HepG2 (cell line): ENCODE results near the gene SIMC1. TPM values are rescaled to one million over a fixed set of nuclear protein-coding genes. Genes with fewer than 3 reads are reported as not detected.

Experiments
- CENPX ChIP-seq: sonication (generic); formaldehyde crosslinking; IDR thresholded peaks from 2 replicates; pipeline ENCODE4 v1.9.0; 2021; ENCODE audit warnings: mild to moderate bottlenecking, missing genetic modification reagents, moderate library complexity
- EP300 ChIP-seq, 3 experiments: sonication (generic) in 1 of 3; formaldehyde crosslinking in 1 of 3; IDR thresholded peaks; 2 replicates each; pipeline versions ENCODE4 v1.5.1 to v1.6.1; 2011 to 2020; ENCODE audit warnings: low read depth in 2 of 3, low read length in 2 of 3, borderline replicate concordance in 1 of 3, improper control_type of control experiment in 1 of 3, mild to moderate bottlenecking in 1 of 3, missing genetic modification reagents in 1 of 3, moderate library complexity in 1 of 3
- JUN ChIP-seq: sonication (generic); formaldehyde crosslinking; IDR thresholded peaks from 2 replicates; pipeline ENCODE4 v1.4.0; 2020; ENCODE audit warnings: mild to moderate bottlenecking, missing genetic modification reagents
- KDM2A ChIP-seq: sonication (generic); formaldehyde crosslinking; IDR thresholded peaks from 2 replicates; pipeline ENCODE4 v1.4.0; 2020; ENCODE audit warnings: low read depth, missing genetic modification reagents, borderline replicate concordance
- MBD4 ChIP-seq: IDR thresholded peaks from 2 replicates; pipeline ENCODE4 v1.6.1; 2012; ENCODE audit warnings: low read length, inconsistent platforms, borderline replicate concordance
- NFKBIZ ChIP-seq: IDR thresholded peaks from 2 replicates; pipeline ENCODE4 v1.6.1; 2018; ENCODE audit warnings: missing genetic modification reagents, missing compliant biosample characterization
- RBAK ChIP-seq: sonication (generic); formaldehyde crosslinking; IDR thresholded peaks from 2 replicates; pipeline ENCODE4 v1.5.1; 2020; ENCODE audit warnings: mild to moderate bottlenecking, missing genetic modification reagents
- ZNF326 ChIP-seq: sonication (generic); formaldehyde crosslinking; IDR thresholded peaks from 2 replicates; pipeline ENCODE4 v1.4.0; 2020; ENCODE audit warnings: missing genetic modification reagents, borderline replicate concordance
- ZNF550 ChIP-seq: sonication (generic); formaldehyde crosslinking; IDR thresholded peaks from 2 replicates; pipeline ENCODE4 v1.4.0; 2020; ENCODE audit warnings: mild to moderate bottlenecking, missing genetic modification reagents, borderline replicate concordance
- ZNF563 ChIP-seq: sonication (generic); formaldehyde crosslinking; IDR thresholded peaks from 2 replicates; pipeline ENCODE4 v1.8.0; 2022; ENCODE audit warnings: mild to moderate bottlenecking, moderate library complexity, missing genetic modification reagents
- ZNF674 ChIP-seq: sonication (generic); formaldehyde crosslinking; IDR thresholded peaks from 2 replicates; pipeline ENCODE4 v1.5.0; 2020; ENCODE audit warnings: low read depth, mild to moderate bottlenecking, missing genetic modification reagents
- ZNF761 ChIP-seq: sonication (generic); formaldehyde crosslinking; conservative IDR thresholded peaks from 2 replicates; pipeline ENCODE4 v1.4.0; 2020; ENCODE audit warnings: mild to moderate bottlenecking, missing genetic modification reagents
- ZNF780A ChIP-seq: sonication (generic); formaldehyde crosslinking; IDR thresholded peaks from 2 replicates; pipeline ENCODE4 v1.8.0; 2022; ENCODE audit warnings: mild to moderate bottlenecking, missing genetic modification reagents, moderate library complexity
- ZSCAN29 ChIP-seq: sonication (generic); formaldehyde crosslinking; conservative IDR thresholded peaks from 2 replicates; pipeline ENCODE4 v1.4.0; 2020; ENCODE audit warnings: mild to moderate bottlenecking, missing genetic modification reagents
- polyA plus RNA-seq, 8 experiments: library from polyadenylated mRNA; depleted of rRNA in 3 of 8; stranded (reverse) in 7 of 8; unstranded in 1 of 8; fragments of >200 nt; fragmentation: Illumina TruSeq in 4 of 8; extraction: Trizol in 4 of 8; gene quantifications; 2 replicates each; pipeline versions ENCODE4 v1.2.1 to v1.2.3, GENCODE V29; 2011 to 2016; ENCODE audit warnings: low read depth in 4 of 8, missing spikeins in 1 of 8, mixed read lengths in 1 of 8; ENCODE audit not compliant: insufficient read depth in 1 of 8
- total RNA-seq, 5 experiments: library from RNA; depleted of rRNA; stranded (reverse); fragments of >200 nt; fragmentation: Illumina TruSeq; extraction: Trizol; gene quantifications; 2 replicates each; pipeline ENCODE4 v1.2.3, GENCODE V29; 2016; ENCODE audit warnings: low read depth in 1 of 5
- TF ChIP-seq, protein P1 (sequence below): sonication (generic); formaldehyde crosslinking; conservative IDR thresholded peaks from 2 replicates; pipeline ENCODE4 v1.4.0; 2020; ENCODE audit warnings: mild to moderate bottlenecking, missing genetic modification reagents, moderate library complexity
- TF ChIP-seq, protein P2 (sequence below): sonication (generic); formaldehyde crosslinking; IDR thresholded peaks from 2 replicates; pipeline ENCODE4 v1.5.0; 2020; ENCODE audit warnings: mild to moderate bottlenecking, low read depth, missing genetic modification reagents, borderline replicate concordance
- TF ChIP-seq, protein P3 (sequence below): sonication (generic); formaldehyde crosslinking; IDR thresholded peaks from 2 replicates; pipeline ENCODE4 v1.9.0; 2021; ENCODE audit warnings: missing genetic modification reagents, mild to moderate bottlenecking, borderline replicate concordance
- TF ChIP-seq, protein P4 (sequence below): sonication (generic); formaldehyde crosslinking; IDR thresholded peaks from 2 replicates; pipeline ENCODE4 v1.4.0; 2020; ENCODE audit warnings: missing genetic modification reagents, mild to moderate bottlenecking, borderline replicate concordance

Gene SIMC1
- total and polyA plus RNA-seq, 2 of the 13 experiments (the other 11 are each of a cell fraction or from before 2014, with no cell fraction given): 5.4 to 6.8 TPM

DNA sequence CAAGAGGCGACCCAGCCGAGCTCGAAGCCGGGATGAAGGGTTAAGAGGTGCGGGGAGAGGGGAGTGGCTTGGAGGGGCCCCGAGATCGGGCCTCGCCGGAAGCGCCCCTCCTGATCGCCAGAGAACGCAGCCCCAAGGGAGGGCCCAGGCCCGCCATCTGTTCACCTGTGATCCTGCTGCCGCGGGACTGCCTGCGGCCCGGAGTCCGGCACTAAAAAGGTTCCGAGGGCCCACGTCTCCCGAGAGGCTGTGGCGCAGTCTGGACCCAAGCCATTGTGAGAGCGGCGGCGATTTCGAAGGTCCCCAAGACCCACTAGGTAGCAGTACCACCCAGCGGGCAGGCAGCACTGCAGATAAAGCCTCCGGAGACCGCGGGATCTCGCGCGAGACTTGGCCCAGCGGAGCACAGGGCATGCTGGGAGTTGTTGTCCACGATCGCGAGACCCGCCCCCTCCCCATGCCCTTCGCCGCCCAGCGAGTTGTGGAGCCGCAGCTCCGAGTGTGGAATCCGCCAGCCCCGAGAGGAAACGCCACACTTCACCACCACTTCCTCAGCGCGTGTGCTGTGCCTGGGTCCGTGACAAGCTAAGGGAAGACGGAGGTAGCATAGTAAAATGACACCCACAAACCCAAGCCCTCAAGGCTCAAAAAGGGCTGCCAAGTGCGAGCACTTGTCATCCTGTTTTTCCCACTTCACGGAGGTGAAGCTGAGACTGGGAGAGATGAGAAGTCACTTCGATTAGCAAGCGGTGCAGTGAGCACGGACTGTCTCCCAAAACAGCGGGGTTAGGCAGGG lies 123.4 kb downstream of the SIMC1 start, which contains the start of gene KIAA1191 (continued):
- TF ChIP-seq, protein P1, sequence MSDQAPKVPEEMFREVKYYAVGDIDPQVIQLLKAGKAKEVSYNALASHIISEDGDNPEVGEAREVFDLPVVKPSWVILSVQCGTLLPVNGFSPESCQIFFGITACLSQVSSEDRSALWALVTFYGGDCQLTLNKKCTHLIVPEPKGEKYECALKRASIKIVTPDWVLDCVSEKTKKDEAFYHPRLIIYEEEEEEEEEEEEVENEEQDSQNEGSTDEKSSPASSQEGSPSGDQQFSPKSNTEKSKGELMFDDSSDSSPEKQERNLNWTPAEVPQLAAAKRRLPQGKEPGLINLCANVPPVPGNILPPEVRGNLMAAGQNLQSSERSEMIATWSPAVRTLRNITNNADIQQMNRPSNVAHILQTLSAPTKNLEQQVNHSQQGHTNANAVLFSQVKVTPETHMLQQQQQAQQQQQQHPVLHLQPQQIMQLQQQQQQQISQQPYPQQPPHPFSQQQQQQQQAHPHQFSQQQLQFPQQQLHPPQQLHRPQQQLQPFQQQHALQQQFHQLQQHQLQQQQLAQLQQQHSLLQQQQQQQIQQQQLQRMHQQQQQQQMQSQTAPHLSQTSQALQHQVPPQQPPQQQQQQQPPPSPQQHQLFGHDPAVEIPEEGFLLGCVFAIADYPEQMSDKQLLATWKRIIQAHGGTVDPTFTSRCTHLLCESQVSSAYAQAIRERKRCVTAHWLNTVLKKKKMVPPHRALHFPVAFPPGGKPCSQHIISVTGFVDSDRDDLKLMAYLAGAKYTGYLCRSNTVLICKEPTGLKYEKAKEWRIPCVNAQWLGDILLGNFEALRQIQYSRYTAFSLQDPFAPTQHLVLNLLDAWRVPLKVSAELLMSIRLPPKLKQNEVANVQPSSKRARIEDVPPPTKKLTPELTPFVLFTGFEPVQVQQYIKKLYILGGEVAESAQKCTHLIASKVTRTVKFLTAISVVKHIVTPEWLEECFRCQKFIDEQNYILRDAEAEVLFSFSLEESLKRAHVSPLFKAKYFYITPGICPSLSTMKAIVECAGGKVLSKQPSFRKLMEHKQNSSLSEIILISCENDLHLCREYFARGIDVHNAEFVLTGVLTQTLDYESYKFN (CRISPR knock-in tag): peak; percentile 43
- TF ChIP-seq RBAK (CRISPR knock-in tag) (no peak), ZNF326 (no peak), ZNF563 (CRISPR knock-in tag) (no peak), JUN (CRISPR knock-in tag) (0 out of 2 replicates have a peak, but pooled peaks have one; percentile 42), ZNF761 (CRISPR knock-in tag) (peak; percentile 88; the same call in 1 of the 2 replicates), ZNF674 (CRISPR knock-in tag) (no peak), ZNF780A (CRISPR knock-in tag) (0 out of 2 replicates have a peak, but pooled peaks have one; percentile 66), KDM2A (CRISPR knock-in tag) (peak; percentile 92), MBD4 (no peak), ZNF550 (CRISPR knock-in tag) (no peak), CENPX (CRISPR knock-in tag) (no peak), ZSCAN29 (CRISPR knock-in tag) (peak; percentile 58; the same call in 1 of the 2 replicates), NFKBIZ (no peak), EP300 (IDR thresholded peaks at IDR 0.05; ENCODE audit: low read depth in 2 of 2, low read length in 2 of 2) (peak in 1 of 2 experiments; percentile 49; a peak in 2 of 4 replicates), EP300 (CRISPR knock-in tag; IDR thresholded peaks at IDR 0.05; ENCODE audit: borderline replicate concordance) (0 out of 2 replicates have a peak, but pooled peaks have one; percentile 44)
- TF ChIP-seq, protein P2, sequence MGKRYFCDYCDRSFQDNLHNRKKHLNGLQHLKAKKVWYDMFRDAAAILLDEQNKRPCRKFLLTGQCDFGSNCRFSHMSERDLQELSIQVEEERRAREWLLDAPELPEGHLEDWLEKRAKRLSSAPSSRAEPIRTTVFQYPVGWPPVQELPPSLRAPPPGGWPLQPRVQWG: no peak
- TF ChIP-seq, protein P3, sequence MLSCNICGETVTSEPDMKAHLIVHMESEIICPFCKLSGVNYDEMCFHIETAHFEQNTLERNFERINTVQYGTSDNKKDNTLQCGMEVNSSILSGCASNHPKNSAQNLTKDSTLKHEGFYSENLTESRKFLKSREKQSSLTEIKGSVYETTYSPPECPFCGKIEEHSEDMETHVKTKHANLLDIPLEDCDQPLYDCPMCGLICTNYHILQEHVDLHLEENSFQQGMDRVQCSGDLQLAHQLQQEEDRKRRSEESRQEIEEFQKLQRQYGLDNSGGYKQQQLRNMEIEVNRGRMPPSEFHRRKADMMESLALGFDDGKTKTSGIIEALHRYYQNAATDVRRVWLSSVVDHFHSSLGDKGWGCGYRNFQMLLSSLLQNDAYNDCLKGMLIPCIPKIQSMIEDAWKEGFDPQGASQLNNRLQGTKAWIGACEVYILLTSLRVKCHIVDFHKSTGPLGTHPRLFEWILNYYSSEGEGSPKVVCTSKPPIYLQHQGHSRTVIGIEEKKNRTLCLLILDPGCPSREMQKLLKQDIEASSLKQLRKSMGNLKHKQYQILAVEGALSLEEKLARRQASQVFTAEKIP (CRISPR knock-in tag): no peak
- TF ChIP-seq, protein P4, sequence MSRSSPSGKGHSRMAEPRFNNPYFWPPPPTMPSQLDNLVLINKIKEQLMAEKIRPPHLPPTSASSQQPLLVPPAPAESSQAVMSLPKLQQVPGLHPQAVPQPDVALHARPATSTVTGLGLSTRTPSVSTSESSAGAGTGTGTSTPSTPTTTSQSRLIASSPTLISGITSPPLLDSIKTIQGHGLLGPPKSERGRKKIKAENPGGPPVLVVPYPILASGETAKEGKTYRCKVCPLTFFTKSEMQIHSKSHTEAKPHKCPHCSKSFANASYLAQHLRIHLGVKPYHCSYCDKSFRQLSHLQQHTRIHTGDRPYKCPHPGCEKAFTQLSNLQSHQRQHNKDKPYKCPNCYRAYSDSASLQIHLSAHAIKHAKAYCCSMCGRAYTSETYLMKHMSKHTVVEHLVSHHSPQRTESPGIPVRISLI (CRISPR knock-in tag): peak; percentile 15; the same call in 1 of the 2 replicates
